GM12878 (cell line): ENCODE measurements around the gene GTF2F2. TPM values are rescaled to one million over a fixed set of nuclear protein-coding genes. Genes with fewer than 3 reads are reported as not detected.

Source experiments
- ATAC-seq: fragments of 200-7000 bp; cut with Tn5 transposase; 3 replicates; pipeline ENCODE4 v1.9.1; 2020; ENCODE audit warnings: mild to moderate bottlenecking, moderate library complexity
- BruUV-seq: library from RNA; stranded (reverse); fragments of 400-500 nt; replicated peaks from 2 replicates; lab custom pipeline; 2021; lab: Mats Ljungman, UMichigan
- CTCF ChIA-PET: fragments of 300-600 bp; sonication (Branson Sonifier 250); formaldehyde crosslinking; extraction: SDS; loops from one replicate; lab custom pipeline; 2021; ENCODE audit warnings: inconsistent platforms; lab: Yijun Ruan, JAX
- POLR2A ChIA-PET: fragments of 350-600 bp; formaldehyde crosslinking; extraction: SDS; loops from one replicate; lab custom pipeline; 2021; ENCODE audit warnings: inconsistent platforms; lab: Charles Lee
- RAD21 ChIA-PET: fragments of 300-600 bp; sonication (Branson Sonifier 250); formaldehyde crosslinking; loops from one replicate; lab custom pipeline; 2023; ENCODE audit warnings: antibody characterized with exemption; ENCODE audit not compliant: unreplicated experiment; lab: Charles Lee
- SMC1A ChIA-PET: fragments of 300-600 bp; sonication (Branson Sonifier 250); formaldehyde crosslinking; loops from one replicate; lab custom pipeline; 2023; ENCODE audit not compliant: unreplicated experiment, uncharacterized antibody; lab: Charles Lee
- DNase-seq: peaks from one replicate; pipeline ENCODE4 v3.0.0-alpha.2; 2011; ENCODE audit warnings: low read depth, low spot score
- FAIRE-seq: peaks from 3 replicates; lab custom pipeline; 2011; peaks lifted over from hg19 to GRCh38; lab: Jason Lieb, UNC
- H2AFZ ChIP-seq: 2 replicates; pipeline ENCODE4 v1.6.0; 2011; ENCODE audit warnings: low read depth, low read length, control low read depth; ENCODE audit not compliant: control insufficient read depth
- H3K27ac ChIP-seq: 2 replicates; pipeline ENCODE4 v1.5.1; 2011; ENCODE audit warnings: control low read depth; ENCODE audit not compliant: control insufficient read depth, insufficient read depth
- H3K27me3 ChIP-seq, 2 experiments: replicated peaks in 1 of 2; 2 replicates each; pipeline versions ENCODE4 v1.6.0 to v1.6.1; 2011; ENCODE audit warnings: low read length in 1 of 2; ENCODE audit not compliant: control insufficient read depth in 2 of 2, insufficient read depth in 2 of 2
- H3K36me3 ChIP-seq, 2 experiments: 2 replicates each; pipeline ENCODE4 v1.5.1; 2011; ENCODE audit warnings: low read length in 1 of 2; ENCODE audit not compliant: control insufficient read depth in 2 of 2, insufficient read depth in 2 of 2
- H3K4me1 ChIP-seq: 2 replicates; pipeline ENCODE4 v1.6.1; 2011; ENCODE audit warnings: mild to moderate bottlenecking, low read length, moderate library complexity, mixed read lengths; ENCODE audit not compliant: control insufficient read depth, insufficient read depth
- H3K4me2 ChIP-seq: 2 replicates; pipeline ENCODE4 v1.6.0; 2011; ENCODE audit warnings: control low read depth; ENCODE audit not compliant: control insufficient read depth, insufficient read depth
- H3K4me3 ChIP-seq: fragments of 200-600 bp; sonication (generic); 2 replicates; pipeline ENCODE4 v1.5.1; 2016
- H3K79me2 ChIP-seq: 2 replicates; pipeline ENCODE4 v1.6.0; 2011; ENCODE audit warnings: low read length; ENCODE audit not compliant: control insufficient read depth, insufficient read depth
- H3K9ac ChIP-seq: 2 replicates; pipeline ENCODE4 v1.8.0; 2011; ENCODE audit warnings: low read length, control low read depth, mixed read lengths; ENCODE audit not compliant: control insufficient read depth, insufficient read depth
- H3K9me3 ChIP-seq: replicated peaks from 3 replicates; pipeline ENCODE4 v1.5.1; 2011; ENCODE audit warnings: mild to moderate bottlenecking, low read length; ENCODE audit not compliant: control insufficient read depth, insufficient read depth
- H4K20me1 ChIP-seq: 2 replicates; pipeline ENCODE4 v1.6.0; 2011; ENCODE audit not compliant: control insufficient read depth, insufficient read depth
- ATF7 ChIP-seq: fragments of 450-650 bp; IDR thresholded peaks from 2 replicates; pipeline ENCODE4 v1.6.1; 2016; ENCODE audit warnings: low read depth, mild to moderate bottlenecking
- CBFB ChIP-seq: IDR thresholded peaks from 2 replicates; pipeline ENCODE4 v1.6.1; 2016; ENCODE audit warnings: antibody characterized with exemption, low read depth
- CEBPZ ChIP-seq: fragments of 150-350 bp; IDR thresholded peaks from 2 replicates; pipeline ENCODE4 v1.6.1; 2016; ENCODE audit warnings: low read depth, low read length
- CHD2 ChIP-seq: IDR thresholded peaks from 2 replicates; pipeline ENCODE4 v1.6.1; 2011; ENCODE audit warnings: low read depth, low read length, improper control_type of control experiment, borderline replicate concordance
- CTCF ChIP-seq, 3 experiments: IDR thresholded peaks in 2 of 3; conservative IDR thresholded peaks in 1 of 3; 2 replicates each; pipeline ENCODE4 v1.5.1; 2011; ENCODE audit warnings: low read depth in 3 of 3, low read length in 3 of 3, mild to moderate bottlenecking in 3 of 3, control low read depth in 2 of 3, moderate library complexity in 2 of 3, inconsistent platforms in 1 of 3, mixed read lengths in 1 of 3; ENCODE audit not compliant: control insufficient read depth in 2 of 3, insufficient read depth in 1 of 3; ENCODE audit errors: extremely low read depth in 1 of 3
- GATAD2B ChIP-seq: fragments of 450-650 bp; conservative IDR thresholded peaks from 2 replicates; pipeline ENCODE4 v1.6.1; 2017; ENCODE audit warnings: low read depth, mild to moderate bottlenecking, moderate library complexity
- IRF4 ChIP-seq: IDR thresholded peaks from 2 replicates; pipeline ENCODE4 v1.6.1; 2011; ENCODE audit warnings: low read depth, low read length
- MAX ChIP-seq: IDR thresholded peaks from 2 replicates; pipeline ENCODE4 v1.6.1; 2012; ENCODE audit warnings: low read depth, low read length, improper control_type of control experiment
- NFXL1 ChIP-seq: fragments of 450-650 bp; IDR thresholded peaks from 2 replicates; pipeline ENCODE4 v1.6.1; 2017; ENCODE audit warnings: antibody characterized with exemption, mild to moderate bottlenecking, borderline replicate concordance
- RBBP5 ChIP-seq: fragments of 200-600 bp; sonication (generic); conservative IDR thresholded peaks from 2 replicates; pipeline ENCODE4 v1.6.1; 2016
- RELA ChIP-seq: fragments of 450-650 bp; IDR thresholded peaks from 2 replicates; pipeline ENCODE4 v1.8.0; 2014; ENCODE audit warnings: borderline replicate concordance; ENCODE audit not compliant: partially characterized antibody
- SIX5 ChIP-seq: IDR thresholded peaks from 2 replicates; pipeline ENCODE4 v1.6.1; 2011; ENCODE audit warnings: mild to moderate bottlenecking, low read depth, low read length, moderate library complexity; ENCODE audit not compliant: severe bottlenecking
- STAT3 ChIP-seq: IDR thresholded peaks from 2 replicates; pipeline ENCODE4 v1.6.1; 2011; ENCODE audit warnings: low read depth, low read length, improper control_type of control experiment
- SUPT20H ChIP-seq: IDR thresholded peaks from 2 replicates; pipeline ENCODE4 v1.6.1; 2011; ENCODE audit warnings: low read depth, mild to moderate bottlenecking, low read length, moderate library complexity, borderline replicate concordance; ENCODE audit not compliant: control insufficient read depth
- ZBTB4 ChIP-seq: fragments of 450-650 bp; formaldehyde crosslinking; IDR thresholded peaks from 2 replicates; pipeline ENCODE4 v1.4.0; 2022; ENCODE audit warnings: mild to moderate bottlenecking, moderate library complexity
- ZNF217 ChIP-seq: fragments of 450-650 bp; IDR thresholded peaks from 2 replicates; pipeline ENCODE4 v1.6.1; 2017; ENCODE audit warnings: antibody characterized with exemption, mild to moderate bottlenecking
- ZNF384 ChIP-seq: IDR thresholded peaks from 2 replicates; pipeline ENCODE4 v1.6.1; 2012; ENCODE audit warnings: low read depth, mild to moderate bottlenecking, low read length, improper control_type of control experiment, borderline replicate concordance
- WGBS: methylation state at CpG from one replicate; pipeline ENCODE4 v1.1.6; 2016; ENCODE audit warnings: low lambda C conversion rate; ENCODE audit not compliant: insufficient replicate concordance, insufficient coverage; ENCODE audit errors: missing lambda C conversion rate; 5-methylcytosine and 5-hydroxymethylcytosine counted together
- in situ Hi-C: fragments of 300-500 bp; cut with MboI; formaldehyde crosslinking; loops from 9 replicates; pipeline ENCODE4 v1.14.3; 2018; ENCODE audit warnings: mixed read lengths
- intact Hi-C: fragments of 100-400 bp; cut with micrococcal nuclease; formaldehyde crosslinking; loops from one replicate; pipeline ENCODE4 v1.14.2; 2022; ENCODE audit not compliant: unreplicated experiment
- polyA plus RNA-seq, 11 experiments: library from polyadenylated mRNA; depleted of rRNA in 4 of 11; unstranded in 6 of 11; stranded (reverse) in 5 of 11; fragments of >200 nt; fragmentation: Nextera tagmentation in 4 of 11; fragmentation: Illumina TruSeq in 1 of 11; extraction: Ambion mirVana in 4 of 11; extraction: Trizol in 1 of 11; gene quantifications; 1 replicate in 1 of 11; 2 replicates in 10 of 11; pipeline versions ENCODE4 v1.2.1 to v1.2.3, GENCODE V29; 2011 to 2016; ENCODE audit warnings: inconsistent platforms in 2 of 11, missing spikeins in 2 of 11, low read depth in 1 of 11
- total RNA-seq, 4 experiments: library from RNA; depleted of rRNA in 3 of 4; stranded (reverse); fragments of >200 nt in 3 of 4; fragmentation: Illumina TruSeq in 1 of 4; extraction: Trizol in 1 of 4; gene quantifications; 2 replicates each; pipeline versions ENCODE4 v1.2.1 to v1.2.3, GENCODE V29; 2013 to 2021

GTF2F2 gene
- total and polyA plus RNA-seq, 10 of the 15 experiments (the other 5 are each of a cell fraction or from before 2014, with no cell fraction given): 14.5 to 30.8 (median 22.6) TPM

GRCh38 chr13:45141369-45141768 lies 21.1 kb downstream of the GTF2F2 start:
- ChIA-PET SMC1A (interaction anchor here (1.0 kb wide), 1 partner anchor 68 kb away, joined by 3 read pairs; no protein-coding TSS in a partner anchor), POLR2A (no interaction called here), CTCF (no interaction called here), RAD21 (no interaction called here)
- Histone ChIP-seq H3K9me3 (no peaks in the 10 kb centered on the region), H3K27ac (no peak overlapping the region), H3K36me3 (peaks cover 5 to 6% of the 10 kb centered on the region in 2 experiments; a peak in 3 of 4 replicates), H3K9ac (no peak overlapping the region), H3K79me2 (no peaks in the 10 kb centered on the region; the same call in 1 of the 2 replicates), H3K4me1 (no peaks in the 10 kb centered on the region), H3K27me3 (no peaks in the 10 kb centered on the region), H2AFZ (no peak overlapping the region), H4K20me1 (no peaks in the 10 kb centered on the region), H3K4me2 (no peak overlapping the region), H3K4me3 (no peak overlapping the region)
- in situ Hi-C loops: no loop called here
- intact Hi-C loops: no loop called here
- ATAC-seq: no peak
- 100% methylated on average over 1 of the region's 1 CpG for WGBS
- FAIRE-seq: no peak
- BruUV-seq: no TSS peak
- DNase-seq: no peak
- TF ChIP-seq CHD2 (no peak), NFXL1 (no peak), CBFB (no peak), STAT3 (no peak), RELA (no peak), IRF4 (no peak), CEBPZ (no peak), CTCF (IDR thresholded peaks at IDR 0.05 in 2 of 3, conservative IDR thresholded peaks at IDR 0.05 in 1 of 3; ENCODE audit: control insufficient read depth in 2 of 3, extremely low read depth in 1 of 3, insufficient read depth in 1 of 3, low read depth in 3 of 3, low read length in 3 of 3) (no peak), SIX5 (no peak), GATAD2B (no peak), SUPT20H (no peak), ZNF384 (no peak), ZNF217 (no peak), ZBTB4 (no peak), RBBP5 (no peak), ATF7 (no peak), MAX (no peak)
